Heart left ventricle (tissue), 16 donors: ENCODE data around the gene PLA2G12B. TPM values are rescaled to one million over a fixed set of nuclear protein-coding genes. Genes with fewer than 3 reads are reported as not detected.
"Not testable (repeated sequence)": the region's sequence is repeated elsewhere in the genome, so short reads cannot be mapped to it uniquely, and the experiment has no call there.

Experiments used
- ATAC-seq, 4 donors: fragments of 200-7000 bp; cut with Tn5 transposase; one replicate each; pipeline ENCODE4 v1.9.1; 2020 to 2022; ENCODE audit warnings: moderate library complexity in 4 of 4, mild to moderate bottlenecking in 3 of 4, moderate number of reproducible peaks in 1 of 4
- DNase-seq, 5 donors: peaks; one replicate each; pipeline ENCODE4 v3.0.0-alpha.2; 2020
- H3K27ac ChIP-seq, 12 donors: fragments of 200-600 bp; sonication (generic) in 4 of 12; one replicate each; pipeline versions ENCODE4 v1.5.0 to v1.8.0; 2016 to 2022; ENCODE audit warnings: mild to moderate bottlenecking in 2 of 12
- H3K27me3 ChIP-seq, 9 donors: fragments of 200-600 bp; sonication (generic) in 2 of 9; one replicate each; pipeline versions ENCODE4 v1.5.1 to v1.8.0; 2016 to 2022; ENCODE audit warnings: mild to moderate bottlenecking in 3 of 9
- H3K36me3 ChIP-seq, 9 donors: fragments of 200-600 bp; sonication (generic) in 2 of 9; one replicate each; pipeline versions ENCODE4 v1.5.0 to v1.8.0; 2018 to 2022; ENCODE audit warnings: mild to moderate bottlenecking in 2 of 9
- H3K4me1 ChIP-seq, 12 donors: fragments of 200-600 bp; sonication (generic) in 4 of 12; one replicate each; pipeline versions ENCODE4 v1.5.0 to v1.8.0; 2016 to 2022; ENCODE audit warnings: mild to moderate bottlenecking in 3 of 12
- H3K4me3 ChIP-seq, 12 donors: fragments of 200-600 bp; sonication (generic) in 4 of 12; one replicate each; pipeline versions ENCODE4 v1.5.0 to v1.8.0; 2017 to 2022; ENCODE audit warnings: mild to moderate bottlenecking in 9 of 12, moderate library complexity in 4 of 12
- H3K9me3 ChIP-seq, 12 donors: fragments of 200-600 bp; sonication (generic) in 4 of 12; one replicate each; pipeline versions ENCODE4 v1.5.0 to v1.8.0; 2016 to 2022; ENCODE audit warnings: mild to moderate bottlenecking in 1 of 12
- CTCF ChIP-seq, 12 donors: fragments of 200-600 bp; sonication (generic) in 4 of 12; IDR thresholded peaks; one replicate each; pipeline versions ENCODE4 v1.5.0 to v1.8.0; 2018 to 2022; ENCODE audit warnings: antibody characterized with exemption in 12 of 12, mild to moderate bottlenecking in 5 of 12
- POLR2A ChIP-seq, 2 donors: fragments of 450-650 bp; IDR thresholded peaks; one replicate each; pipeline ENCODE4 v1.6.1; 2017; ENCODE audit warnings: antibody characterized with exemption in 2 of 2, mild to moderate bottlenecking in 2 of 2, moderate library complexity in 2 of 2
- WGBS, 4 donors: extraction: QIAGEN DNeasy Blood & Tissue Kit in 2 of 4; methylation state at CpG; one replicate each; pipeline versions ENCODE4 v1.1.5 to v1.1.7; 2013 to 2018; 5-methylcytosine and 5-hydroxymethylcytosine counted together
- intact Hi-C, 10 donors: fragments of 100-400 bp; cut with DNase I; formaldehyde crosslinking; loops; one replicate each; pipeline versions ENCODE4 v1.11.1 to v1.14.2; 2022
- polyA plus RNA-seq, 2 donors: library from polyadenylated mRNA; stranded (reverse); fragments of 200-250 nt; gene quantifications; one replicate each; pipeline ENCODE4 v1.2.3, GENCODE V29; 2013
- total RNA-seq, 9 donors: library from RNA; depleted of rRNA in 2 of 9; stranded (reverse); fragments of >200 nt in 2 of 9; fragmentation: NEBNext Ultra II Directional in 3 of 9; extraction: Animal tissue kit (Norgen Biotek cat#: 25700) in 3 of 9; gene quantifications; one replicate each; pipeline versions ENCODE4 v1.1.0 to v1.2.4, GENCODE V29; 2016 to 2023
- donor health status: ischemic (EF 13 %, LVEDD 7.1; RV severe dilation, severe dysfunction).
- donor health status: healthy with polysubstance abuse.
- donor health status: DM: no; HTN: yes; CAD: no.
- donor health status: DM: no; HTN: no; CAD: no.
- donor health status: ischemic (EF 25% LVEDD 6.9; RV normal size, moderate dysfunction).
- donor health status: ischemic (EF 25% LVEDD 5.7; RV mildly dilated, moderate dysfunction).
- donor health status: healthy.
- donor health status: DM: yes; HTN: yes; CAD: no.
- donor health status: ischemic (EF 35%, LVEDD 5.7; RV mildly dilated, moderate dysfunction).
- donor health status: nonischemic (EF 11% LVEDD 7.7; RV severe dilation, severe dysfunction).
- donor health status: DM: yes; HTN: yes; CAD: no.
- donor health status: PGD.
- donor health status: ischemic (EF 29% LVEDD 5.4; RV normal size, mild dysfunction).
- donor health status: nonischemic (EF 23%, LVEDD 6.1; RV moderate dilation, normal function).

The PLA2G12B gene
- total and polyA plus RNA-seq, 11 donors: 0.19 to 0.56 (median 0.23) TPM; not detected in 6

GRCh38 chr10:72984618-72985017 lies 30.0 kb upstream of the PLA2G12B start:
- H3K27ac ChIP-seq, ATAC-seq, intact Hi-C loops, H3K27me3 ChIP-seq, H3K4me1 ChIP-seq, H3K4me3 ChIP-seq, DNase-seq: not testable (repeated sequence)
- Histone ChIP-seq H3K9me3 (peaks cover 0 to 16% (median 5%) of the 10 kb centered on the region in 12 donors), H3K36me3 (peaks cover 0 to 18% (median 0%) of the 10 kb centered on the region in 9 donors)
- 90 to 99% (median 95%) methylated on average over 4 of the region's 4 CpGs for WGBS, 4 donors

GRCh38 chr10:72981882-72982529 lies 27.4 kb upstream of the PLA2G12B start:
- ATAC-seq (peak in 3 of 4 donors; percentile 18 to 54 (median 37)), DNase-seq (peak in 1 of 5 donors; percentile 26)
- H3K27me3 ChIP-seq: no peaks in the 10 kb centered on the region
- H3K4me3 ChIP-seq: no peak overlapping the region
- peaks cover 0 to 42% (median 14%) of the 10 kb centered on the region in 12 donors for H3K9me3 ChIP-seq
- 75 to 93% (median 92%) methylated on average over 2 of the region's 2 CpGs for WGBS, 4 donors
- no peak overlapping the region for H3K27ac ChIP-seq
- no peaks in the 10 kb centered on the region for H3K4me1 ChIP-seq
- TF ChIP-seq CTCF (IDR thresholded peaks at IDR 0.05): no peak
- TF ChIP-seq POLR2A (IDR thresholded peaks at IDR 0.05): no peak
- H3K36me3 ChIP-seq: peaks cover 0 to 5% (median 0%) of the 10 kb centered on the region in 9 donors
- intact Hi-C loops: no loop called here

GRCh38 chr10:72981028-72981881 lies 26.6 kb upstream of the PLA2G12B start:
- TF ChIP-seq CTCF (IDR thresholded peaks at IDR 0.05) (no peak), POLR2A (IDR thresholded peaks at IDR 0.05) (no peak)
- DNase-seq (no peak), ATAC-seq (peak in 3 of 4 donors; percentile 18 to 55 (median 23))
- no peak overlapping the region for H3K27ac ChIP-seq
- no peak overlapping the region for H3K4me3 ChIP-seq
- no peaks in the 10 kb centered on the region for H3K27me3 ChIP-seq
- H3K36me3 ChIP-seq: no peaks in the 10 kb centered on the region
- intact Hi-C loops: no loop called here
- H3K4me1 ChIP-seq: no peaks in the 10 kb centered on the region
- peaks cover 0 to 50% (median 21%) of the 10 kb centered on the region in 12 donors for H3K9me3 ChIP-seq
- WGBS, 4 donors: 85 to 100% (median 95%) methylated on average over 2 to 4 of the region's 4 CpGs

- Histone ChIP-seq H3K4me1 (no peaks in the 10 kb centered on the region), H3K9me3 (peaks cover 0 to 59% (median 29%) of the 10 kb centered on the region in 12 donors), H3K27me3 (no peaks in the 10 kb centered on the region), H3K36me3 (no peaks in the 10 kb centered on the region), H3K4me3 (no peak overlapping the region), H3K27ac (no peak overlapping the region)
- intact Hi-C loops: no loop called here
- no peak for DNase-seq
- TF ChIP-seq CTCF (IDR thresholded peaks at IDR 0.05) (no peak), POLR2A (IDR thresholded peaks at IDR 0.05) (no peak)
- WGBS, 4 donors: 97 to 100% (median 99%) methylated on average over 1 to 2 of the region's 2 CpGs
- no peak for ATAC-seq
Measured at GRCh38 chr10:72980348-72980747, 25.7 kb upstream of the PLA2G12B start.
